ENCODE measurements around the gene IVD.
A peak's percentile ranks its signal among the peaks of the same experiment; 100 is the strongest.

Gene IVD

DNA sequence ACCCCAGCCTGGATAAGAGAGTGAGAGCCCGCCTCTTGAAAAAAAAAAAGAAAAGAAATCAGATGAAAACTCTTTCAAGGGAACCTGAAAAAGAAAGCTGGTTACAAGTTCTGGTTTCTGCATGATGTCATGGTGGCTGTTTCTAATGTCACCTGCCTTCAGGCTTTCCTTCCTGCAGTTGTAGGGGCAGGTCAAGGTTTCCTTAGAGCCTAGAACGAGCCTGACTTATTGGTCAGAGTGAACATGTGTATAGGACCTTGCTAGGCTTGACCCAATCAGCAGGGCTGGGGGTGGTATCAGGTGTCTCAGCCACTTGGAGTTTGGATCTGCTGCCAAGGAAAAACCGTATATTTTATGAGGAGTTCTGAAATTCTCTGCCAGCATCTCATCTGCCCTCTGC lies 3.8 kb downstream of the IVD start:
- intact Hi-C loops (cut with DNase I) = loop anchor here (5.0 kb wide), 1 partner anchor 67 kb away; the partner anchor contains the start of gene CCDC9B
- no peak for DNase-seq

DNA sequence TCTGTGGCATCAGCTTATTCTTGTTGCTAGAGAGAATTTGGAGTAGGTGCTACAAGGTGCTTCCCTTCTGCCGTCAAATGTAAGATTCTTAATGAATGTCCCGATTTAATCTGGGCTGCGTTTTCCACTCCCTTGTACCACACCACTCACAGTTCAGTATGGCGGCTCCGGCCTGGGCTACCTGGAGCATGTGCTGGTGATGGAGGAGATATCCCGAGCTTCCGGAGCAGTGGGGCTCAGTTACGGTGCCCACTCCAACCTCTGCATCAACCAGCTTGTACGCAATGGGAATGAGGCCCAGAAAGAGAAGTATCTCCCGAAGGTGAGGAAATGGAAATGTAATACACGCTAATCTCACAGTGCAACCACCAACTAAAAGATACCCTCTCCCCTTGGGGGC lies 4.9 kb downstream of the IVD start:
- peak in 2 of 10 donors; percentile 58 to 61 for DNase-seq
- intact Hi-C loops (cut with DNase I) = no loop called here

DNA sequence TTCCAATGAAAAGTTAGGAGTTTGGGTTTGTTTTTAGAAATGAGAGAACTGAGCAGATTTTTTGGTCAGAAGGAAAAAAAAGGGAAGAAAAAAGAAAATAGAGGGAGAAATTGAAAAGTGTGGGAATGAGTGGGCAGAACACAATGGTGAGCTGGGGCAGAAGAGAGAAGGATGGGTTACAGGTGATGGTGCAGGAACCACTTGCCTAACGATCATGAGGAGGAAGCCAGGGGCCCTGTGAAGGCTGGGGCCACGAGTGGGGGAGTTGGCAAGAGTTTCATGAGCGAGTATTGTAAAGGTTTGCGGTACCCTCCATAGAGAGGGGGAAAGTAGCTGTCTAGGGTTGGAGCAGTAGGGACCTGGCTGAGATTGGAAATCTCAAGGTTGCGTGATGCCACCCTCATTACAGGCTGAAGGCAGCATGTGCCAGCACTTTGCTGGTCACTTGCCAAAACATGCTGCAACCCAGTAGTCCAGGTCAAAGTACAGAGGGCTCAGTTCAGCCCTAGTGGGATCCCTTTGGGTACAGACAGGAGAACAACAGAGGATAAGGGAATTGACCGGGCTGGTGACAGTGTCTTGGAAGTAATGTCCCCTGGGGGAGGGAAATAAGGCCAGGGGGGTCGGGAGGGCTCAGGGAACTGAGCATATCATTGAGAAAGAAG lies 6.6 kb downstream of the IVD start:
- DNase-seq = peak in 1 of 10 donors; percentile 45
- intact Hi-C loops (cut with DNase I) = no loop called here

DNA sequence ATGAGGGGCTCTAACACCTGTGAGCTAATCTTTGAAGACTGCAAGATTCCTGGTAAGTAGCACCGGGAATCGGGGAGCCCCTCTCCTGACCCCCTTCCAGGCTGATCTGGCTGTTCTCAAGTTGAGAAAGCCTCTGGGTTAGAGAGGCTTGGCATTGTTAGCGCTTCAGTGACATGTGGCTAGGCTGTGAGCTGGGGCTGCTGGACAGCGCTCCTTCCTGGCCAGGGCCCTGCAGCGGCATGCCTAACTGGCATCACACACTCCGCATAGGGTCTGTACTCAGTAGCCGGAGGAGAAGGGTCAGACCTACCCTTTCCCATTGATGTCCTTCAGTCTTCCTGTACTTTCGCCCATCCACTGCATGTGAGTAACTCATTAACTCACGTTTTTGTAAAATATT lies 7.4 kb downstream of the IVD start:
- intact Hi-C loops (cut with DNase I) = no loop called here
- DNase-seq = peak in 2 of 10 donors; percentile 32 to 34

DNA sequence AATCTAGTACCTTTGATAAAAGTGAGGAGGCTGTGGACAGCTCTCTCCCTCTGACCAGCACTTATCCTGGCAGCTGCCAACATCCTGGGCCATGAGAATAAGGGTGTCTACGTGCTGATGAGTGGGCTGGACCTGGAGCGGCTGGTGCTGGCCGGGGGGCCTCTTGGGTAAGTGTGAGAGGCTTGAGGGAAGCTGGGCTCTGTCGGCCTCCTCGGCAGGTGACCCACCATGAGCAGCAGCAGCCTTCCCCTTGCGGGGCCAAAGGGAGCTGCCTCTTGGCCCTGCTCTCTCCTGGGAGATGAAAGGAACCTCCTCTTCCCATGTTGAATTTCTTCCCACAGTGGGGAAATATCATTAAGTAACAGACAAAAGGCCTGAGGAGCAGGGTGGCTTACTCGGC lies 9.2 kb downstream of the IVD start:
- intact Hi-C loops (cut with DNase I) = no loop called here
- DNase-seq = peak in 2 of 10 donors; percentile 40 to 80

DNA sequence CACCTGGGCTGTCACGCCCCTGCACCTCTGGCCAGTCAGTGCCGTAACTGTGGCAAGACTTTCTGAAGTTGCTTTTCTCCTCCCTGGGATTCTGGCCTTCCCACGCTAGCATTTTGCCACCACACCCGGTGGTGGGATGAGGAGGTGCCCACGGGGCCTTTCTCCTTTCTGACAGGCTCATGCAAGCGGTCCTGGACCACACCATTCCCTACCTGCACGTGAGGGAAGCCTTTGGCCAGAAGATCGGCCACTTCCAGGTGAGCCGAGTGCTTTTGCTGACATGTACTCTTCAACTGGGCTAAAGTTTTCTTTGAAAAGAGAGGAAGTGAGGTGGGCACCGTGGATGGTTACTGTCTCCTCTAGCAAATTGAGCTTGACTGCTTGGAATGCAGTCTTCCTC lies 9.6 kb downstream of the IVD start:
- peak in 2 of 10 donors; percentile 44 to 52 for DNase-seq
- intact Hi-C loops (cut with DNase I) = no loop called here

DNA sequence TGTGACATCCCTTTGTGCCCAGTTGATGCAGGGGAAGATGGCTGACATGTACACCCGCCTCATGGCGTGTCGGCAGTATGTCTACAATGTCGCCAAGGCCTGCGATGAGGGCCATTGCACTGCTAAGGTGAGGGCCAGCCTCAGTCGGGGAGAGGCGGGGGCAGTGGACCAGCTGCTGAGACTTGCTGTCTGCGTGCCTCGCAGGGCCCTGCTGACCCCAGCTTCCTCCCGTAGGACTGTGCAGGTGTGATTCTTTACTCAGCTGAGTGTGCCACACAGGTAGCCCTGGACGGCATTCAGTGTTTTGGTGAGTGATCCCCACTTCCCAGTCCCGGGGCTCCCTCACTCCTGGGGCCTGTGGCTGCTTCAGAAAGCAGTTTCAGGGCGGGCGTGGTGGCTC lies 10.5 kb downstream of the IVD start:
- DNase-seq = peak in 2 of 10 donors; percentile 60 to 85
- intact Hi-C loops (cut with DNase I) = no loop called here

DNA sequence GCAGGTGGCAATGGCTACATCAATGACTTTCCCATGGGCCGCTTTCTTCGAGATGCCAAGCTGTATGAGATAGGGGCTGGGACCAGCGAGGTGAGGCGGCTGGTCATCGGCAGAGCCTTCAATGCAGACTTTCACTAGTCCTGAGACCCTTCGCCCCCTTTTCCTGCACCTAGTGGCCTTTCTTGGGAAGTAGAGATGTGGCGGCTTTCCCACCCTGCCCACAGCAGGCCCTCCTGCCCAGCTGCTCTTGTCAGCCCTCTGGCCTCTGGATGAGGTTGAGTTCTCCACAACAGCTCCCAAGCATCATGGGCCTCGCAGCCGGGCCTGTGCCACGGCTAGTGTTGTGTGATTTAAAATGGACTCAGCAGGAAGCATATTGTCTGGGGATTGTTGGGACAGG lies 12.5 kb downstream of the IVD start:
- peak in 2 of 10 donors; percentile 38 to 60 for DNase-seq
- intact Hi-C loops (cut with DNase I) = no loop called here

DNA sequence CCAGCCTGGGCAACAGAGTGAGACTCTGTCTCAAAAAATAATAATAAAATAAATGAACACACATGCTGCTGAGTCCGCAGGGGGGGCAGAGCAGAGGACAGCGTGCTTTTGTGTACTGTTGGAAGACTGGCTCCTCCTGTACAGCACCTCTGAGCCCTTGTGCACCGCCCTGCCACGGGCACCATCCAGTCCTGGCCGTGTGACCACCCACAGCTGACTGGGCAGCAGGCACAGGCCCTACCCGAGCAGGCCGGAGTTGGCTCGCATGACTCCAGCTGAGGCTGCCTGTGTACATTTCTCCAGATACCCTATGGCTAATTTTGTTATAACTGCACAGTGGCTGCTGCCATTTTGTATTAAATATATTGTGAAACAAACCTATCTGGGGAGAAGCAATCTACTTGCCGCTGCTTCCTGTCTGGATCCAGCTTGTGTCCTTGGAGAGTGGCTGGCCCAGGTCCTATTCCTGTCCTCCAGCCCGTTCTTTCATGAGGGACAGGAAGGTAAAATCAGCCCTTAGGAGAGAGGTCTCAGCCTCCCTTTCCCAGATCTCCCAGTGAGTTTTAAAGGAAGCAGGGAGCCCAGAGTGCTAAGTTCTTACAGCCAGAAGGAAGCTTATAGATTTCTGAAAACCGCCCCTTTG lies 14.6 kb downstream of the IVD start:
- DNase-seq = peak in 2 of 10 donors; percentile 82 to 85
- intact Hi-C loops (cut with DNase I) = loop anchor here (2.0 to 5.0 kb wide), 2 partner anchors 53 to 141 kb away; no protein-coding TSS in a partner anchor

DNA sequence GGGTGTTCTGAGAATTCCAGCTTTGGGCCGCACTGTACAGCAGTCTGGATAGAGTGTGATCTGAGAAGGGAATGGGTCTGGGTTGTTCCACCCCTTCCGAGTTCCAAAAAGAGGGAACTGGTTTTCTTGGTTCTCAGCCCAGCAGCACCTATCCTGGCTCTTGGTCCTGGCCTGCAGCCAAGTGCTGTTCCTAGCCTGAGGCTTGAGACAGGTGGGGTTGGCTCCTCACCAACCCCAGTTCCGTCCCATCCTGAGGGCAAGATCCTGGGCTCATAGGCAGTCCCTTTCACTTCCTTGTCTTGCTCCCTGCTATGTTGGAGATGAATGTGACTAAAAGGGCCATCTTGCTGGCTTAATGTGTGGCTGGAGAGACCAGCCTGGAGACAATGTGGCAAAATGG lies 15.2 kb downstream of the IVD start:
- intact Hi-C loops (cut with DNase I) = loop anchor here (2.0 to 5.0 kb wide), 2 partner anchors 53 to 142 kb away; no protein-coding TSS in a partner anchor
- peak in 2 of 10 donors; percentile 75 to 79 for DNase-seq

DNA sequence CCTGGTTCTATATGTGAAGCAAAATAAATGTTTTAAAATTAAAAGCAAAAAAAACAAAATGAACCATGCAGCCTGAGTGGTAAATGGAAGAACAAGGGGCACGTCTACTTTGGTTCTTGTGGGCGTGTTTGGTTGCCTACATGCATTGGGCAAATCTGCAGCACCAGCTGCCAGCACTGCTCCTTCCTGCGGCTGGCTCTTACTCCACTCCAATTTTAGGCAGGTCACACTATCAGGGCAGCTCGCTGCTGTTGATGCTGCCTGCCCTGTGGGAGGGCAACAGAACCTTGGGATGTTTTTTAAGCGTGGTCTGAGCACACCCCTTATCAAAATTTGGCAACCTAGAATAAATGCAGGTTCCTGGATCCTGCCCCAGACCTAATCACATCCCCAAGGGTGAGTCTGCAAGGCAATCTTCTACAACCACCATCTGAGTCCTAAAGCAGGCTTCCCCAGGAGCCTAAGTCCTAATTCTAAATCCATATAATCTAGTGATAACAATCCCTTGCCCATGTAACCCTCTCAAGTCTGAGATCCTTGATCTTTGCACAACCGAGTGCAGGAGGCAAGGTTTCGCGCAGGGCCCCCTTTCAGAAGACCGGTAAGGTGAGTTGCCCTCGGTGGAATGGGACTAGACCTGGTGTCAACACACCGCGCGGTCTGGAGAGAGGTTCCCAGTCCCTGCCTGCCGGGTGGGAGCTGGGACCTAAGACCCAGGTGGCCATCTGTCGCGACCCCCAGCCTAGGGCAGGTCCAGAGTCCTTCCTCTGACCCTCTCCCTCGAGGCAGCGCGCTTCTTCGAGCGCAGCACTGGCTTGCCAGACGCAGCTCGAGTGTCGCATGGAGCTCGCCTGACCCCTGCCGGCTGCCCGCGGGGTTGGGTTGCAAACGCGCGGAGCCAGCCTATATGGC lies 15.9 kb downstream of the IVD start:
- intact Hi-C loops (cut with DNase I) = loop anchor here (1.0 to 5.0 kb wide), 3 partner anchors 54 to 143 kb away; partner anchors contain the start of gene INAFM2
- peak; percentile 68 to 98 (median 84) for DNase-seq

DNA sequence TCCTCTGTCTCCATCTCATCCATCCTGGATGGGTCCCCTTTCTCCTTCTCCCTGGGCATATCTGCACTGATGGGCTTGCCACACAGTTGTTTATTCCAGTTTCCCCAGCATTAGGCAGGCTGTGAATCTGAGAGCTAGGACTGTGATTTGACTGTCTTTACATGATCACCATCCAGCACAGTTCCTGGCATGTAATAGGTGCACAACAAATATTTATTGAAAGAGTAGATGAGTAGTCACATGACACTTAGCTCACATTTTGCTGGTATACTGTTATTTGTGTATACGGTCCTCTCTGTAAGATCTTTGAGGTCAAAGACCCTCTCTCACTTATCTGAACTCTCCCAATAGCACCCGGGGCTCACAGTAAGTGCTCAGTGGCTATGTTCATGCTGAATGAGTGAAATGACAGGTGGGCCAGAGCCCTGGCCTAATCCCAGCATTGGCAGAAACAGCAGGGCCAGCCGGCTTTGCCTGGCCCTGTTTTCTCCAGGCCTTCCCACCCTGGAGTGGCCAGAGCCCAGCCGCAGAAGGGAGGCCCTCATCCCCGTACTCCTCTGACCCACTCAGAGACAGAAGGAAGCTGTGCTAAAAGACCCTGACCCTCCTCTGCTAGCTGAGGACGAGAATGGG lies 19.0 kb downstream of the IVD start:
- intact Hi-C loops (cut with DNase I) = loop anchor here (5.0 kb wide), 1 partner anchor 57 kb away; no protein-coding TSS in a partner anchor
- DNase-seq = peak in 1 of 10 donors; percentile 30

DNA sequence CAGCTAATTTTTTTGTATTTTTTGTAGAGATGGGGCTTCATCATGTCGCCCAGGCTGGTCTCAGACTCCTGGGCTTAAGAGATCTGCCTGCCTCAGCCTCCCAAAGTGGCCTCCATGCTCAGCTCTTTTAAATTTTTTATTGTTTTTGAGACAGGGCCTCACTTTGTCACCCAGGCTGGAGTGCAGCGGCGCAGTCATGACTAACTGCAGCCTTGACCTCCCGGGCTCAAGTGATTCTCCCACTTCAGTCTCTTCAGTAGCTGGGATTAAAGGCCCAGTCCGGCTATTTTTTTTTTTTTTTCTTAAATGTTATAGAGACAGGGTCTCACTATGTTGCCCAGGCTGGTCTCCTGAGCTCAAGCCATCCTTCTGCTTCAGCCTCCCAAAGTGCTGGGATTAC lies 20.1 kb downstream of the IVD start:
- intact Hi-C loops (cut with DNase I) = no loop called here
- DNase-seq = peak in 1 of 10 donors; percentile 33

DNA sequence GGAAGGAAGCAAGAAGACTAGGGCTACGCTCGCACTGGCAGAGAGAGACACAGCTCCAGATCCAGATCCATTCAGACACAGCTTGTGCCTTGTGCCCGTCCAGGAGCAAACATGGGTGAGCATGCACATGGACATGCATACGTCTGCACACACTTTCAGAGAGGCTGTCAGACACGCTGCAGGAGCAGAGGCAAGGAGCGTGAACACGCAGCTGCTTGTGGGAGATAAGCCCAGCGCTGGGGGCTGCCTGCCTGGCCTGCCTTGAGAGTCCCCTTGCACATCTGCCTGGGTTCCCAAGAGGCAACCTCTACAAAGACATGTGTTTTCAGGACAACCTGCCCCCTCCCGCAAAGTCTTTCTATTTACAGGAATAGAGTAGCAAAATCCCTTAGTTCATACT lies 21.6 kb downstream of the IVD start:
- peak in 1 of 10 donors; percentile 69 for DNase-seq
- intact Hi-C loops (cut with DNase I) = no loop called here

DNA sequence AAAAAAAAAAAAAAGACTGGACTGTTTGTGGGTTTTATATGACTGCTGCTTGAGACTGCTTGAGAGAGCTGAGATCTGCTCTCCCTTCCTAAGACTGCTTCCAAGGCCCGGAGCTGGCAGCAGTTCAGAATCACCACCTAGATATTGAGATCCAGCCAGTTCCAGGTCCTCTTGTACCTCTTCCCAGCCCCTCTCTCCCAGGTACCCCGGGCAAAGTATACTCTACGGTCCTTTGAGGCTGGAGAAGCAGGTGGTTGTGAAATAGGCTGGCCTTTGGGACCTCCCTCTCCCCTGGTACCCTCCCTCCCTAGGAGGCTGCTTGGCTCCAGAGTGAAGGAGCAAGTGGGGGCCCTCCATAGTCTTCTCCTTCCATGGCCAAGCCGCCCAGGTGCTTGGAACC lies 22.6 kb downstream of the IVD start:
- DNase-seq = peak in 1 of 10 donors; percentile 66
- intact Hi-C loops (cut with DNase I) = no loop called here

DNA sequence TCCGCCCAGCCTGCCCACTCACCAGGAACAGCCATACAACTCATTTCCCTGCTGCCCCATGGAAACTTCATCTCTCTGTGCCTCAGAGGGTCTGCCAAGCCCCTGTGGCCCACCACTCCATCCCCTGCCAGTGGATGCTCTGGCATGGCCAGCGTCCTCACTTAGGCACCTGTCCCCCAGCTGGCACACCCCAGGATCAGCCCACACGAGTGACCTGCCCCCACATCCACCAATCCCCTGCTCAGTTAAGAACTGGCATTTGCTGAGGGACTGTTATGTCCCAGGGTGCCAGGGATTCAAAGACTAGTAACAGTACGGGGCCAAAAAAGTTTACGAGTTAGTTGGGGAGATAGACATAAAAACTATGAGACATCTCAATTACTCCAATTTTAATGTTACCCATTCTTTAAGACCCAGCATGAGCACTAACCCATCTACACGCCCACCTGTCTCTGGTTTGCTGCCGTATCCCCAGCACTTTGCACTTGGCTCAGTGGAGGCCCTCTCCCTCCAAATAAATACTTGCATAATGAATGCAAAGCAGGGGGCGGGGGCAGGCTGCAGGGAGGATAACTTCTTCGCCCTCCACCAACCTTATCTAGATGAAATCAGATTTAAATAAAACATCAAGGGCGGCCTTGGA lies 23.6 kb downstream of the IVD start:
- intact Hi-C loops (cut with DNase I) = no loop called here
- peak in 1 of 10 donors; percentile 47 for DNase-seq

DNA sequence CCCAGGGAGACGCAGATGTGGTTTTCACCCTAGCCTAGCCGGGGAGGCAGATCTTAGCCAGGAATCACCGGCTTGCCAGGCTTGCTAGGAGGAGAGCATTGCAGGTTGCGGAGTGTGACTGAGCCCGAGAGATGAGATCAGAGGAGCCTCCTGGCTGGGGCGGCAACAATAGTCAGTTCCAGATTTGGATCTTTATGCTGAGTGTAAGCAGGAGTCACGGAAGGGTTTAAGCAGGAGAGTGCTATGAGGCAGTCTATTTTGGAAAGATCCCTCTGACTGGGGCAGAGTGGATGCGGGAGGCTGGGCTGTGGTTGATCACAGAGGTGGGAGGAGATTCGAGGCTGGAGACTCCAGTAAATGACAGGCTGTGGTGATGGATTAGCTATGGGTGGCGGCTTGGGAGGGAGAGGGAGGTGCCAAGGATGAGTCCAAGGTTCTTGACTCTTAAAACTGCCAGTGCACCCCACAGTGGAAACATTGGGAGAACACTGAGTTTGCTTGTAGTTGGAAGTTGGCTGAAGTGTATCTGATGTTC lies 24.7 kb downstream of the IVD start:
- intact Hi-C loops (cut with DNase I) = no loop called here
- peak in 1 of 10 donors; percentile 57 for DNase-seq

DNA sequence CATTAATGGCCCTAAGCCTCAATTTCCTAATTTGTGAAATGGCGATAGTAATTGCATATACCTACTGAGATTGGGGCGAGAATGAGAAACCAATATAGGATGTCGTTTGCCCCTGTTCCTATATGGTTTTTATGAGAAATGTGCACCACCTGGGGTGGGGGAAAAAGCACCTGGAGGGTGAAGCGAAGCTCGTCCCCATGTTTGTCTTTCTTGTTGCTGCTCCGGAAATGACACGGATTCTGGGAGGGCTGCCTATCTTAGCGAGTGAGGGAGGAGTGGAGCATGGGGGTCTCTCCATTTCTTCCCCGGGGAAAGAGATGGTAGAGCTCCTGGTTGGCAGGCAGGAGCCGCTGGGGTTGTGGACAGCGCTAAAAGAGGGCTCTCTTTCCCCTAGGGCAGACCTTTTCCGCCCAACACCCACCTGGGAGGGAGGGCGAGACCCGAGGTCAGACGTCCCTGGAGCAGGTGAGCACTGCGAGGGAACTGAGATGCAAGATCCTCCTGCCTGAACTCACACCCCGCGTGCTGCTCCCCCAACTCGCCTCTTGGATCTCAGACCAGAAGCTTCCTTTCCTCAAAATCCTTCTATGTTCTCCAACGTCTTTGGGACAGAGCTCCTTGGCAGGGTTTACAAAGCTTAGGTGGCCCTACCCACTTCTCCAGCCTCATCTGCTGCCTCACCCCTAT lies 29.6 kb downstream of the IVD start:
- intact Hi-C loops (cut with DNase I) = no loop called here
- DNase-seq = no peak

DNA sequence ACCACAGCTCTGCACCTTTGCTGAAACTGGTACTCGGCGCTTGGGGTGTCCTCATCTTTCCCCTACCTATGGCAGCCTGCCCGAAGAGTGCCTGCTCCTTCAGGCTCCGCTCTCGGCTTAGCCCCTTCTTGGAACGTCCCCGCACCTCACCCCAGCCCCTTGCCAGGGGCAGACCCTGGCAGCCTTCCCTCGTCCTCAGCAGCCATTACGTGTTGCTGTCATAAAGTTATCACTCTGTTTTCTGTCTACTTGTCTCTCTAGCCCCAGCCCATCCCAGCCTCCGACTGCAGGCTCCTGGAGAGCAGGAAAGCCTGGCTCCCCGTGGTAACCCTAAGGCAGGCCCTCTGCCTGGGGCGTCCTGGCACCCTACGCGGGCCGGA lies 30.1 kb downstream of the IVD start:
- no peak for DNase-seq
- intact Hi-C loops (cut with DNase I) = no loop called here
